ENCODE results near the gene PLSCR3.

DNA sequence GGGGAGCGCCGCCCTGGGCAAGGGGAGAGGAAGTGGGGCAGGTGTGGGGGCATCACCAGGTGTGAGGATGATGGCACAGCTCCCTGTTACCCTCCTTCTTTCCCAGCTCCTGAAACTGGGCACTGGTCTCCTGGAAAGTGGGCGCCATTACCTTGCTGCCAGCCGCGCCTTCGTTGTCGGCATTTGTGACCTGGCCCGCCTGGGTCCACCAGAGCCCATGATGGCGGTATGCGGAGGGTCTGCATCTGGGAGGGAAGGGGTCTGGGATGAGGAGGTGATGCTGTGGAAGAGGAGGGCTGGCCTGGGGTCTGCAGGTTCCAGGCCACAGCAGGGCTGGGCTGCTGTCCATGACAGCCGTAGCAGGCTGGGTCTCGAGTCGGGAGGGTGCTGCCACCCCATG, 52.5 kb downstream of the PLSCR3 start:
- TF ChIP-seq ISL1 (CRISPR knock-in tag; IDR thresholded peaks at IDR 0.05) (no peak), ZFP30 (CRISPR knock-in tag; IDR thresholded peaks at IDR 0.05) (no peak), TOX (CRISPR knock-in tag; IDR thresholded peaks at IDR 0.05; ENCODE audit: borderline replicate concordance) (no peak), ZFP3 (CRISPR knock-in tag; IDR thresholded peaks at IDR 0.05) (no peak)
- TF ChIP-seq, protein P1, sequence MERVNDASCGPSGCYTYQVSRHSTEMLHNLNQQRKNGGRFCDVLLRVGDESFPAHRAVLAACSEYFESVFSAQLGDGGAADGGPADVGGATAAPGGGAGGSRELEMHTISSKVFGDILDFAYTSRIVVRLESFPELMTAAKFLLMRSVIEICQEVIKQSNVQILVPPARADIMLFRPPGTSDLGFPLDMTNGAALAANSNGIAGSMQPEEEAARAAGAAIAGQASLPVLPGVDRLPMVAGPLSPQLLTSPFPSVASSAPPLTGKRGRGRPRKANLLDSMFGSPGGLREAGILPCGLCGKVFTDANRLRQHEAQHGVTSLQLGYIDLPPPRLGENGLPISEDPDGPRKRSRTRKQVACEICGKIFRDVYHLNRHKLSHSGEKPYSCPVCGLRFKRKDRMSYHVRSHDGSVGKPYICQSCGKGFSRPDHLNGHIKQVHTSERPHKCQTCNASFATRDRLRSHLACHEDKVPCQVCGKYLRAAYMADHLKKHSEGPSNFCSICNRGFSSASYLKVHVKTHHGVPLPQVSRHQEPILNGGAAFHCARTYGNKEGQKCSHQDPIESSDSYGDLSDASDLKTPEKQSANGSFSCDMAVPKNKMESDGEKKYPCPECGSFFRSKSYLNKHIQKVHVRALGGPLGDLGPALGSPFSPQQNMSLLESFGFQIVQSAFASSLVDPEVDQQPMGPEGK (CRISPR knock-in tag; IDR thresholded peaks at IDR 0.05; ENCODE audit: borderline replicate concordance), result no peak
